Liver (tissue), 9 donors: ENCODE measurements around the gene COX18. TPM values are rescaled to one million over a fixed set of nuclear protein-coding genes. Genes with fewer than 3 reads are reported as not detected.

Source experiments
- DNase-seq: peaks from one replicate; pipeline ENCODE4 v3.0.0-alpha.2; 2017; ENCODE audit warnings: low spot score
- H3K27ac ChIP-seq, 2 donors: one replicate each; pipeline ENCODE4 v1.7.0; 2013; ENCODE audit warnings: inconsistent platforms in 2 of 2, low read length in 2 of 2, control low read depth in 1 of 2, low read depth in 1 of 2, mild to moderate bottlenecking in 1 of 2
- H3K27me3 ChIP-seq, 4 donors: one replicate each; pipeline versions ENCODE4 v1.6.1 to v1.7.0; 2013; ENCODE audit warnings: low read length in 3 of 4, inconsistent platforms in 1 of 4, mild to moderate bottlenecking in 1 of 4, moderate library complexity in 1 of 4; ENCODE audit not compliant: control insufficient read depth in 4 of 4, insufficient read depth in 4 of 4
- H3K36me3 ChIP-seq, 4 donors: one replicate each; pipeline versions ENCODE4 v1.6.1 to v1.7.0; 2013; ENCODE audit warnings: low read length in 3 of 4, mild to moderate bottlenecking in 3 of 4, low read depth in 1 of 4, moderate library complexity in 1 of 4; ENCODE audit not compliant: control insufficient read depth in 4 of 4, insufficient read depth in 3 of 4
- H3K4me1 ChIP-seq, 4 donors: one replicate each; pipeline versions ENCODE4 v1.6.1 to v1.7.0; 2013; ENCODE audit warnings: low read length in 3 of 4, mild to moderate bottlenecking in 3 of 4, moderate library complexity in 1 of 4; ENCODE audit not compliant: control insufficient read depth in 4 of 4, insufficient read depth in 4 of 4
- H3K4me3 ChIP-seq, 3 donors: one replicate each; pipeline versions ENCODE4 v1.6.1 to v1.7.0; 2013; ENCODE audit warnings: low read length in 3 of 3, control low read depth in 1 of 3, low read depth in 1 of 3, mild to moderate bottlenecking in 1 of 3
- H3K9ac ChIP-seq, 2 donors: one replicate each; pipeline ENCODE4 v1.7.0; 2013; ENCODE audit warnings: low read length in 2 of 2, mild to moderate bottlenecking in 2 of 2, moderate library complexity in 2 of 2, control low read depth in 1 of 2, low read depth in 1 of 2
- H3K9me3 ChIP-seq, 4 donors: one replicate each; pipeline versions ENCODE4 v1.6.1 to v1.7.0; 2013; ENCODE audit warnings: low read length in 3 of 4; ENCODE audit not compliant: control insufficient read depth in 4 of 4
- EGR1 ChIP-seq, 2 donors: IDR thresholded peaks; 2 replicates each; pipeline ENCODE4 v1.6.1; 2016 to 2018; ENCODE audit warnings: antibody characterized with exemption in 2 of 2, low read depth in 2 of 2
- FOXA1 ChIP-seq: IDR thresholded peaks from 2 replicates; pipeline ENCODE4 v1.6.1; 2016; ENCODE audit warnings: antibody characterized with exemption
- FOXA2 ChIP-seq: IDR thresholded peaks from 2 replicates; pipeline ENCODE4 v1.6.1; 2016; ENCODE audit warnings: antibody characterized with exemption
- GABPA ChIP-seq, 2 donors: IDR thresholded peaks in 1 of 2; conservative IDR thresholded peaks in 1 of 2; 2 replicates each; pipeline ENCODE4 v1.6.1; 2016; ENCODE audit warnings: antibody characterized with exemption in 2 of 2, mild to moderate bottlenecking in 1 of 2, moderate library complexity in 1 of 2
- HNF4A ChIP-seq, 2 donors: conservative IDR thresholded peaks; 2 replicates each; pipeline ENCODE4 v1.6.1; 2016; ENCODE audit warnings: antibody characterized with exemption in 2 of 2, mild to moderate bottlenecking in 2 of 2
- HNF4G ChIP-seq: IDR thresholded peaks from 2 replicates; pipeline ENCODE4 v1.6.1; 2016; ENCODE audit warnings: antibody characterized with exemption
- NR2F2 ChIP-seq: IDR thresholded peaks from 2 replicates; pipeline ENCODE4 v1.6.1; 2016; ENCODE audit warnings: antibody characterized with exemption
- RAD21 ChIP-seq, 2 donors: IDR thresholded peaks; 2 replicates each; pipeline ENCODE4 v1.6.1; 2016; ENCODE audit warnings: antibody characterized with exemption in 2 of 2, mild to moderate bottlenecking in 2 of 2
- RXRA ChIP-seq, 2 donors: IDR thresholded peaks; 2 replicates each; pipeline ENCODE4 v1.6.1; 2017 to 2018; ENCODE audit warnings: antibody characterized with exemption in 2 of 2, mild to moderate bottlenecking in 1 of 2
- SP1 ChIP-seq: IDR thresholded peaks from 2 replicates; pipeline ENCODE4 v1.6.1; 2018; ENCODE audit warnings: antibody characterized with exemption, mild to moderate bottlenecking
- TAF1 ChIP-seq: conservative IDR thresholded peaks from 2 replicates; pipeline ENCODE4 v1.6.1; 2016; ENCODE audit warnings: antibody characterized with exemption, mild to moderate bottlenecking
- YY1 ChIP-seq: IDR thresholded peaks from 2 replicates; pipeline ENCODE4 v1.6.1; 2016; ENCODE audit warnings: antibody characterized with exemption, mild to moderate bottlenecking
- WGBS: extraction: QIAGEN DNeasy Blood & Tissue Kit; methylation state at CpG from one replicate; pipeline ENCODE4 v1.1.7; 2013; 5-methylcytosine and 5-hydroxymethylcytosine counted together
- polyA plus RNA-seq, 2 donors: library from polyadenylated mRNA; stranded (reverse) in 1 of 2; unstranded in 1 of 2; fragments of 200-250 nt in 1 of 2; fragments of >200 nt in 1 of 2; fragmentation: Nextera tagmentation in 1 of 2; extraction: Ambion mirVana in 1 of 2; gene quantifications; one replicate each; pipeline versions ENCODE4 v1.2.1 to v1.2.3, GENCODE V29; 2013 to 2015
- total RNA-seq, 2 donors: library from RNA; depleted of rRNA; stranded (reverse); fragments of >200 nt; gene quantifications; one replicate each; pipeline ENCODE4 v1.2.3, GENCODE V29; 2014
- TF ChIP-seq, protein P1 (sequence below): IDR thresholded peaks from 2 replicates; pipeline ENCODE4 v1.6.1; 2016; ENCODE audit warnings: antibody characterized with exemption
- TF ChIP-seq, protein P2 (sequence below): fragments of 150-350 bp; IDR thresholded peaks from 2 replicates; pipeline ENCODE4 v1.5.1; 2017; ENCODE audit warnings: improper control_type of control experiment, low read depth, low read length; ENCODE audit not compliant: missing input control
- TF ChIP-seq, protein P3 (sequence below): IDR thresholded peaks from 2 replicates; pipeline ENCODE4 v1.6.1; 2016; ENCODE audit warnings: antibody characterized with exemption
- TF ChIP-seq, protein P4 (sequence below): IDR thresholded peaks from 2 replicates; pipeline ENCODE4 v1.6.1; 2016; ENCODE audit warnings: antibody characterized with exemption, mild to moderate bottlenecking
- TF ChIP-seq, protein P5 (sequence below): IDR thresholded peaks from 2 replicates; pipeline ENCODE4 v1.6.1; 2016; ENCODE audit warnings: antibody characterized with exemption
- donor health status: healthy.
- donor health status: healthy.
- donor health status: healthy.
- donor health status: healthy.
- donor health status: healthy.

COX18 gene
- total and polyA plus RNA-seq, 4 donors, result 6.2 to 27.3 (median 18.4) TPM

DNA sequence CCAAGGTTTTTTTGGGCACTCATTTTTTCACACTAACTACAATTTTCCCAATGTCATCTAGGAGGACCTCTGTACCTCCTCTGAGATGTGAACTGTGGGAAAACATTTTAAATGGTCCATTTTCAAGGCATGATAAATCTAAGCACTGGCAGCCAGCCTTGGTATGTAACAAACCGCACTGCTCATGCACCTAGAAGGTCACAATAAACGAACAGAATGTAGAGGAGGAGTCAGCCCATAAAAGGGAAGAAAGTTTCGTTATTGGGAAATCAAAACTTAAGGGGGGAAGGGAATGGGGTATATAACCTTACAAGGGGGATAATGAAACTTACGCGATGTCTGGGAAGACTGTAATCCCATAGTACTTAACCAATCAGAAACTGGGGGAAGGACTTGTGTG is 16.4 kb downstream of the COX18 start:
- Histone ChIP-seq H3K9ac (no peak overlapping the region), H3K4me1 (no peaks in the 10 kb centered on the region), H3K36me3 (peaks cover 3 to 23% (median 22%) of the 10 kb centered on the region in 4 donors), H3K9me3 (no peaks in the 10 kb centered on the region), H3K4me3 (no peak overlapping the region), H3K27ac (no peak overlapping the region), H3K27me3 (no peaks in the 10 kb centered on the region)
- WGBS, result 88% methylated on average over 5 of the region's 5 CpGs
- TF ChIP-seq HNF4G, result no peak
- no peak for TF ChIP-seq SP1
- TF ChIP-seq HNF4A (conservative IDR thresholded peaks at IDR 0.05), result no peak
- TF ChIP-seq RAD21 (IDR thresholded peaks at IDR 0.05), result no peak
- TF ChIP-seq, protein P1, sequence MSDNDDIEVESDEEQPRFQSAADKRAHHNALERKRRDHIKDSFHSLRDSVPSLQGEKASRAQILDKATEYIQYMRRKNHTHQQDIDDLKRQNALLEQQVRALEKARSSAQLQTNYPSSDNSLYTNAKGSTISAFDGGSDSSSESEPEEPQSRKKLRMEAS, result no peak
- TF ChIP-seq FOXA1, result no peak
- TF ChIP-seq FOXA2, result no peak
- TF ChIP-seq GABPA (IDR thresholded peaks at IDR 0.05 in 1 of 2, conservative IDR thresholded peaks at IDR 0.05 in 1 of 2), result no peak
- no peak for TF ChIP-seq YY1
- TF ChIP-seq RXRA (IDR thresholded peaks at IDR 0.05), result no peak
- TF ChIP-seq, protein P2, sequence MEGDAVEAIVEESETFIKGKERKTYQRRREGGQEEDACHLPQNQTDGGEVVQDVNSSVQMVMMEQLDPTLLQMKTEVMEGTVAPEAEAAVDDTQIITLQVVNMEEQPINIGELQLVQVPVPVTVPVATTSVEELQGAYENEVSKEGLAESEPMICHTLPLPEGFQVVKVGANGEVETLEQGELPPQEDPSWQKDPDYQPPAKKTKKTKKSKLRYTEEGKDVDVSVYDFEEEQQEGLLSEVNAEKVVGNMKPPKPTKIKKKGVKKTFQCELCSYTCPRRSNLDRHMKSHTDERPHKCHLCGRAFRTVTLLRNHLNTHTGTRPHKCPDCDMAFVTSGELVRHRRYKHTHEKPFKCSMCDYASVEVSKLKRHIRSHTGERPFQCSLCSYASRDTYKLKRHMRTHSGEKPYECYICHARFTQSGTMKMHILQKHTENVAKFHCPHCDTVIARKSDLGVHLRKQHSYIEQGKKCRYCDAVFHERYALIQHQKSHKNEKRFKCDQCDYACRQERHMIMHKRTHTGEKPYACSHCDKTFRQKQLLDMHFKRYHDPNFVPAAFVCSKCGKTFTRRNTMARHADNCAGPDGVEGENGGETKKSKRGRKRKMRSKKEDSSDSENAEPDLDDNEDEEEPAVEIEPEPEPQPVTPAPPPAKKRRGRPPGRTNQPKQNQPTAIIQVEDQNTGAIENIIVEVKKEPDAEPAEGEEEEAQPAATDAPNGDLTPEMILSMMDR, result no peak
- DNase-seq, result no peak

DNA sequence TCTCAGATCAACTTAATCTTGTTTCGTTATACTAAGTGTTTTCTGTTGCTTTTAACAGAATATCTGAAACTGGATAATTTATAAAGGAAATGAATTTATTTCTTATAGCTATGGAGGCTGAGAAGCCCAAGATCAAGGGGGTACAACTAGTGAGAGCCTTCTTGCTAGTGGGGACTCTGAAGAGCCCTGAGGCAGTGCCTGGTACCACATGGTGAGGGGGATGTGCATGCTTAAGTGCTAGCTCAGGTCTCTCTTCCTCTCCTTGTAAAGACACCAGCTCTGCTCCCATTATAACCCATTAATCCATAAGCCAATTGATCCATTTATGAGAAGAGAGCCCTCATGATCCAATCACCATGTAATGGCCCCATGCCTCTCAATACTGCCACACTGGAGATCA is 17.9 kb downstream of the COX18 start:
- TF ChIP-seq, protein P2, result no peak
- TF ChIP-seq, protein P1, result no peak
- no peak for TF ChIP-seq FOXA1
- no peak for TF ChIP-seq NR2F2
- TF ChIP-seq GABPA (IDR thresholded peaks at IDR 0.05 in 1 of 2, conservative IDR thresholded peaks at IDR 0.05 in 1 of 2), result no peak
- no peak for TF ChIP-seq TAF1
- TF ChIP-seq, protein P3, sequence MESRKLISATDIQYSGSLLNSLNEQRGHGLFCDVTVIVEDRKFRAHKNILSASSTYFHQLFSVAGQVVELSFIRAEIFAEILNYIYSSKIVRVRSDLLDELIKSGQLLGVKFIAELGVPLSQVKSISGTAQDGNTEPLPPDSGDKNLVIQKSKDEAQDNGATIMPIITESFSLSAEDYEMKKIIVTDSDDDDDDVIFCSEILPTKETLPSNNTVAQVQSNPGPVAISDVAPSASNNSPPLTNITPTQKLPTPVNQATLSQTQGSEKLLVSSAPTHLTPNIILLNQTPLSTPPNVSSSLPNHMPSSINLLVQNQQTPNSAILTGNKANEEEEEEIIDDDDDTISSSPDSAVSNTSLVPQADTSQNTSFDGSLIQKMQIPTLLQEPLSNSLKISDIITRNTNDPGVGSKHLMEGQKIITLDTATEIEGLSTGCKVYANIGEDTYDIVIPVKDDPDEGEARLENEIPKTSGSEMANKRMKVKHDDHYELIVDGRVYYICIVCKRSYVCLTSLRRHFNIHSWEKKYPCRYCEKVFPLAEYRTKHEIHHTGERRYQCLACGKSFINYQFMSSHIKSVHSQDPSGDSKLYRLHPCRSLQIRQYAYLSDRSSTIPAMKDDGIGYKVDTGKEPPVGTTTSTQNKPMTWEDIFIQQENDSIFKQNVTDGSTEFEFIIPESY, result no peak
- no peak for TF ChIP-seq YY1
- TF ChIP-seq SP1, result no peak
- TF ChIP-seq HNF4G, result no peak
- no peak for TF ChIP-seq HNF4A (conservative IDR thresholded peaks at IDR 0.05)
- TF ChIP-seq, protein P4, sequence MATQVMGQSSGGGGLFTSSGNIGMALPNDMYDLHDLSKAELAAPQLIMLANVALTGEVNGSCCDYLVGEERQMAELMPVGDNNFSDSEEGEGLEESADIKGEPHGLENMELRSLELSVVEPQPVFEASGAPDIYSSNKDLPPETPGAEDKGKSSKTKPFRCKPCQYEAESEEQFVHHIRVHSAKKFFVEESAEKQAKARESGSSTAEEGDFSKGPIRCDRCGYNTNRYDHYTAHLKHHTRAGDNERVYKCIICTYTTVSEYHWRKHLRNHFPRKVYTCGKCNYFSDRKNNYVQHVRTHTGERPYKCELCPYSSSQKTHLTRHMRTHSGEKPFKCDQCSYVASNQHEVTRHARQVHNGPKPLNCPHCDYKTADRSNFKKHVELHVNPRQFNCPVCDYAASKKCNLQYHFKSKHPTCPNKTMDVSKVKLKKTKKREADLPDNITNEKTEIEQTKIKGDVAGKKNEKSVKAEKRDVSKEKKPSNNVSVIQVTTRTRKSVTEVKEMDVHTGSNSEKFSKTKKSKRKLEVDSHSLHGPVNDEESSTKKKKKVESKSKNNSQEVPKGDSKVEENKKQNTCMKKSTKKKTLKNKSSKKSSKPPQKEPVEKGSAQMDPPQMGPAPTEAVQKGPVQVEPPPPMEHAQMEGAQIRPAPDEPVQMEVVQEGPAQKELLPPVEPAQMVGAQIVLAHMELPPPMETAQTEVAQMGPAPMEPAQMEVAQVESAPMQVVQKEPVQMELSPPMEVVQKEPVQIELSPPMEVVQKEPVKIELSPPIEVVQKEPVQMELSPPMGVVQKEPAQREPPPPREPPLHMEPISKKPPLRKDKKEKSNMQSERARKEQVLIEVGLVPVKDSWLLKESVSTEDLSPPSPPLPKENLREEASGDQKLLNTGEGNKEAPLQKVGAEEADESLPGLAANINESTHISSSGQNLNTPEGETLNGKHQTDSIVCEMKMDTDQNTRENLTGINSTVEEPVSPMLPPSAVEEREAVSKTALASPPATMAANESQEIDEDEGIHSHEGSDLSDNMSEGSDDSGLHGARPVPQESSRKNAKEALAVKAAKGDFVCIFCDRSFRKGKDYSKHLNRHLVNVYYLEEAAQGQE, result no peak
- TF ChIP-seq FOXA2, result no peak
- TF ChIP-seq, protein P5, sequence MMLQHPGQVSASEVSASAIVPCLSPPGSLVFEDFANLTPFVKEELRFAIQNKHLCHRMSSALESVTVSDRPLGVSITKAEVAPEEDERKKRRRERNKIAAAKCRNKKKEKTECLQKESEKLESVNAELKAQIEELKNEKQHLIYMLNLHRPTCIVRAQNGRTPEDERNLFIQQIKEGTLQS, result no peak
- TF ChIP-seq RAD21 (IDR thresholded peaks at IDR 0.05), result no peak
- TF ChIP-seq EGR1 (IDR thresholded peaks at IDR 0.05; ENCODE audit: low read depth in 2 of 2), result no peak
- TF ChIP-seq RXRA (IDR thresholded peaks at IDR 0.05), result no peak

More for the DNA sequence above, 17.9 kb downstream of the COX18 start:
- Histone ChIP-seq H3K4me1 (no peaks in the 10 kb centered on the region), H3K36me3 (peaks cover 0 to 17% (median 13%) of the 10 kb centered on the region in 4 donors), H3K9ac (no peak overlapping the region), H3K9me3 (no peaks in the 10 kb centered on the region), H3K27me3 (no peaks in the 10 kb centered on the region), H3K4me3 (no peak overlapping the region), H3K27ac (no peak overlapping the region)
- DNase-seq, result no peak
- WGBS, result 99% methylated on average over 1 of the region's 1 CpG
